ENCODE data around the gene IRF2BP2.

The IRF2BP2 gene

DNA sequence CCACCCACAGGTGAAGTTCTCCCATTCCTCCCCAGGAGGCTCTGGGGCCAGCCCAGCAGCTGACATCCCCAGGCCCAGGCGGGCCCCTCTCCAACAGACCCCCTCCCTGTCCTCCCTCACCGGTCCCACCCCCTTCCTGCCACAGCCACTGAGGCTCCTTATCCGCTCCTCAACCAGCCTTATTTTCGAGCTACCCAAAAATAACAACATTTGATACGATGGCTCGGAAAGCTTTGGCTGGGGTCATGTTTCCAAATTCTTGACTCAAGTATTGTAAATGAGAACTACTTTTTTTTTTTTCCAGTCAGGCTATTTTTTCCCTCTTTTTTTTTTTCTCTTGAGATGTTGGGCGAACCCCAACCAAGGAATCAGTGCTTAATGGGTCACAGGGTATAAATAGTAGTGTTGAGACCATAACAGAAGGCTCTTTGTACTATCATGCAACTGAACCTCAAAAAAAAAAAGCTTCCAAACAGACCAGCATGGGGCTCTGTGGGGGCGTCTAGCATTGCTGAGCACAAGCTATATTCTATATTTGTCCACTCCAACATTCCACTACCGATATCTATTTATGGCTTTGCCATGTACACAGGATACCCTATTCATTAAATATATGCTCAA is 27.2 kb downstream of the IRF2BP2 start (continued):
- TF ChIP-seq OSR1 (CRISPR knock-in tag; IDR thresholded peaks at IDR 0.05), result no peak
- no peak for TF ChIP-seq SNAI2 (CRISPR knock-in tag; IDR thresholded peaks at IDR 0.05)
- TF ChIP-seq ZFP3 (CRISPR knock-in tag; IDR thresholded peaks at IDR 0.05), result no peak
- no peak for TF ChIP-seq ARNTL (CRISPR knock-in tag; IDR thresholded peaks at IDR 0.05; ENCODE audit: borderline replicate concordance, low read depth)
- no peak for TF ChIP-seq ZC3H10 (CRISPR knock-in tag; IDR thresholded peaks at IDR 0.05)

GRCh38 chr1:234582186-234582585 is 27.8 kb downstream of the IRF2BP2 start:
- ATAC-seq, result no peak
- TF ChIP-seq GLIS3 (CRISPR knock-in tag; IDR thresholded peaks at IDR 0.05) (no peak), PATZ1 (CRISPR knock-in tag; IDR thresholded peaks at IDR 0.05; ENCODE audit: borderline replicate concordance) (no peak), ZFP3 (CRISPR knock-in tag; IDR thresholded peaks at IDR 0.05) (no peak)

DNA sequence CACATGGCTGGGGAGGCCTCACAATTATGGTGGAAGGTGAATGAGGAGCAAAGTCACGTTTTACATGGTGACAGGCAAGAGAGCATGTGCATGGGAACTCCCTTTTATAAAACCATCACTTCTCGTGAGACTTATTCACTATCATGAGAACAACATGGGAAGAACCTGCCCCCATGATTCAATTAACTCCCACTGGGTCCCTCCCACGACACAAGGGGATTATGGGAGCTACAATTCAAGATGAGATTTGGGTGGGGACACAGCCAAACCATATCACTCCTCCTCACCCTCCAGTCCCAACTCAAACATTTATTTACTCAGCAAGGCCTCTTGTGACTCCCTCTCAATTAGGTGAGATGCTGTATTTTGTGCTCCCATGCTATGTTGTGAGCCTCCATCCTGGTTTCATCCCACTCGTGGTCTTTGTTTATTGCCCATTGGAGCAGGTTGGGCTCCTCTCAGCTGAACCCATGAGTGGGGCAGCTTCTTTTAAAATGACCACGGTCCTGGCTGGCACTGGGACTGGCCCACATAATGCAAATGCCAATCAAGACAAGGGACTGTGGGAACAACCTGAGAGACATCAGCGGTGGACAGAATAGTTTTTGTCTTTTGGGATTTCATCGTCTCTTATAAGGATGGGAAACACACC is 28.8 kb downstream of the IRF2BP2 start:
- no peak for ATAC-seq
- TF ChIP-seq ESRRG (CRISPR knock-in tag; IDR thresholded peaks at IDR 0.05) (no peak), PPARA (CRISPR knock-in tag; IDR thresholded peaks at IDR 0.05; ENCODE audit: borderline replicate concordance) (no peak), TOX (CRISPR knock-in tag; IDR thresholded peaks at IDR 0.05; ENCODE audit: borderline replicate concordance) (no peak), SNAI2 (CRISPR knock-in tag; IDR thresholded peaks at IDR 0.05) (no peak), CSDC2 (CRISPR knock-in tag; IDR thresholded peaks at IDR 0.05) (no peak), ARNTL (CRISPR knock-in tag; IDR thresholded peaks at IDR 0.05; ENCODE audit: borderline replicate concordance, low read depth) (no peak), ZFP3 (CRISPR knock-in tag; IDR thresholded peaks at IDR 0.05) (no peak), OSR1 (CRISPR knock-in tag; IDR thresholded peaks at IDR 0.05) (no peak), ZNF565 (CRISPR knock-in tag; conservative IDR thresholded peaks at IDR 0.05; ENCODE audit: low read depth) (no peak), ZNF8 (CRISPR knock-in tag; IDR thresholded peaks at IDR 0.05) (no peak), ISL1 (CRISPR knock-in tag; IDR thresholded peaks at IDR 0.05) (no peak), TCF4 (CRISPR knock-in tag; IDR thresholded peaks at IDR 0.05; ENCODE audit: borderline replicate concordance) (no peak), ZFP30 (CRISPR knock-in tag; IDR thresholded peaks at IDR 0.05) (no peak), RARB (CRISPR knock-in tag; IDR thresholded peaks at IDR 0.05) (no peak), ZC3H10 (CRISPR knock-in tag; IDR thresholded peaks at IDR 0.05) (no peak)
- TF ChIP-seq, protein P1, sequence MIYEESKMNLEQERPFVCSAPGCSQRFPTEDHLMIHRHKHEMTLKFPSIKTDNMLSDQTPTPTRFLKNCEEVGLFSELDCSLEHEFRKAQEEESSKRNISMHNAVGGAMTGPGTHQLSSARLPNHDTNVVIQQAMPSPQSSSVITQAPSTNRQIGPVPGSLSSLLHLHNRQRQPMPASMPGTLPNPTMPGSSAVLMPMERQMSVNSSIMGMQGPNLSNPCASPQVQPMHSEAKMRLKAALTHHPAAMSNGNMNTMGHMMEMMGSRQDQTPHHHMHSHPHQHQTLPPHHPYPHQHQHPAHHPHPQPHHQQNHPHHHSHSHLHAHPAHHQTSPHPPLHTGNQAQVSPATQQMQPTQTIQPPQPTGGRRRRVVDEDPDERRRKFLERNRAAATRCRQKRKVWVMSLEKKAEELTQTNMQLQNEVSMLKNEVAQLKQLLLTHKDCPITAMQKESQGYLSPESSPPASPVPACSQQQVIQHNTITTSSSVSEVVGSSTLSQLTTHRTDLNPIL (CRISPR knock-in tag; IDR thresholded peaks at IDR 0.05; ENCODE audit: low read depth), result no peak
- TF ChIP-seq, protein P2, sequence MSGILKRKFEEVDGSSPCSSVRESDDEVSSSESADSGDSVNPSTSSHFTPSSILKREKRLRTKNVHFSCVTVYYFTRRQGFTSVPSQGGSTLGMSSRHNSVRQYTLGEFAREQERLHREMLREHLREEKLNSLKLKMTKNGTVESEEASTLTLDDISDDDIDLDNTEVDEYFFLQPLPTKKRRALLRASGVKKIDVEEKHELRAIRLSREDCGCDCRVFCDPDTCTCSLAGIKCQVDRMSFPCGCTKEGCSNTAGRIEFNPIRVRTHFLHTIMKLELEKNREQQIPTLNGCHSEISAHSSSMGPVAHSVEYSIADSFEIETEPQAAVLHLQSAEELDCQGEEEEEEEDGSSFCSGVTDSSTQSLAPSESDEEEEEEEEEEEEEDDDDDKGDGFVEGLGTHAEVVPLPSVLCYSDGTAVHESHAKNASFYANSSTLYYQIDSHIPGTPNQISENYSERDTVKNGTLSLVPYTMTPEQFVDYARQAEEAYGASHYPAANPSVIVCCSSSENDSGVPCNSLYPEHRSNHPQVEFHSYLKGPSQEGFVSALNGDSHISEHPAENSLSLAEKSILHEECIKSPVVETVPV (CRISPR knock-in tag; IDR thresholded peaks at IDR 0.05), result no peak

DNA sequence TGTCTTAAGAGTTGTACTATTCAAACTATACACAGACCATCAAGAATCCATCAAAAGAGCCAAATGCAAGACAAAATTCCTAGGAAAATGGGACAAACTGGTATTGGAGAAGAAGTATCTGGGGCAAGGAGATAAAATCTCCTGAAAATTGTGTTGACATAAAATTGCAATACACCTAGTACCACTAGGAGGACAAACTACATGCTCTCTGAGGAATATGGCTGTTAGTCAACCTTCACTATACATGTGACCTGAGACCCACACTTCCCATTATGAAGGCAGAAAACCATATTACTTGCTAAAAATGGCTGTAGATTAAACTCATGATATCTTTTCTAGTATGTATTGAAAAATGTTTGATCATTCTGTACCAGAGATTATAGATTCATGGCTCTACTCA is 30.0 kb downstream of the IRF2BP2 start:
- no peak for TF ChIP-seq ZFP30 (CRISPR knock-in tag; IDR thresholded peaks at IDR 0.05)
- TF ChIP-seq ARNTL (CRISPR knock-in tag; IDR thresholded peaks at IDR 0.05; ENCODE audit: borderline replicate concordance, low read depth), result no peak
- no peak for TF ChIP-seq ZNF70 (CRISPR knock-in tag; IDR thresholded peaks at IDR 0.05)
- no peak for TF ChIP-seq ZFP3 (CRISPR knock-in tag; IDR thresholded peaks at IDR 0.05)
- TF ChIP-seq ZNF565 (CRISPR knock-in tag; conservative IDR thresholded peaks at IDR 0.05; ENCODE audit: low read depth), result no peak
- TF ChIP-seq, protein P2 (CRISPR knock-in tag; IDR thresholded peaks at IDR 0.05), result no peak
- ATAC-seq, result peak; percentile 34; the same call in 1 of the 3 replicates

All from SK-N-SH treated with all-trans-retinoic acid at 6 μM for 48 hours (cell line).